GM18507 (cell line): Measurements from ENCODE around the gene XCL1.

Source experiments
- DNase-seq: peaks from one replicate; pipeline ENCODE4 v3.0.0; 2011; ENCODE audit warnings: low read depth; ENCODE audit not compliant: insufficient read length; ENCODE audit errors: extremely low spot score
- FAIRE-seq: peaks from 2 replicates; lab custom pipeline; 2011; peaks lifted over from hg19 to GRCh38; lab: Jason Lieb, UNC

The XCL1 gene

DNA sequence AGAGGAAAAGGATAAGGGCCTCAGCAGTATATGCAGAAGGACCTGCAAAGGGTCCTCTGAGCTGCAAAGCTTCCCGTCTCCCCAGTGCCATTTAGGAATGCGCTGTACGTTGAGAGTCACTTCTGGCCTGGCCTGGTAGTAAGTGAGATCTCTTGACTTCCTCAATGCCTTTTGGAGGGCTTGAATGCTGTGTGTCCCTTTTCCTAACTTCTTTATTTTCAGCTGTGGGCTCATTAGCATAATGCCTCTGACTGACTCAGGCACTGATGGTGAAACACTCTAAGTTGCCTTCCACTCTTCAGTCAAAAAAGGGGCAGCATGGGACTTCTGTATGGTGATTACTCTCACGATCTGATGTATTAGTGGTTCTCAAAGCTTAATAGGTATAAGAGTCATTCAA is 49.9 kb downstream of the XCL1 start:
- DNase-seq (no peak), FAIRE-seq (no peak)

DNA sequence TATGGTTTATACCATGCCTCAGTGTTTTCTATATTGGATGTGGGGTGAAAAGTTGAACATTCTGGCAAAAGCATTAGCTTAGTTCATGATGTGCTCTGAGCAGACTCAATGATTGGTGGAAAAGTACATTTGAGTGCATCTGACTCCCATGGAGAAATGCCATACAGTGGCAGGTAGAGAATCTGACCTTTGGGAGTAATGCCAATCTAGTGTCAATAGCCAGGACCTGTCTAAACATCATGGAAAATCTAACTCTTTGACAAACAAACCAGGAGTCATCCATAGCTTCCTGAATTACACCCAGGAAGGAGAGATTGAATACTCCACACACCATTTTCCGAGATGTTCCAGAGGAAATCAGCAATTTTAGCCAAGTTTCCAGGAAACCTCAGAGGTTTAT is 51.0 kb downstream of the XCL1 start:
- DNase-seq (no peak), FAIRE-seq (no peak)

DNA sequence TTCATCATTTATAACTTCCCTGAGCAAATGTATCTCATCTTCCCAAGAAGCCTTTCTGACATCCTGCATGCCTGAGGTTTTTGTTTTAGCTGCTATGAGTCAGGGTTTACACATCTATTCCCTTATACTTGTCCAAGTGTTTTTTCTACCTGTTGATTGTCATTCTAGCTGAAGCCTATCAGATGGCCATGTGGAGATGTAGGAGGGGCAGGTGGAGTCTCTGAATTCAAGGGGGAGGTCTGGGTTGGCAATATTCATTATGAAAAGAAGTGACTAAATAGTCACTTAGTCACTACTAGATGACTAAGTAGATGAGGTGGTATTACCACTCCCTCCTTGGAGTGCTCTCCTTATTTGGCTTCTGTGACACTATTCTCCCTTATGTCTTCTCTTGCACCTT is 52.4 kb downstream of the XCL1 start:
- no peak for DNase-seq
- no peak for FAIRE-seq

DNA sequence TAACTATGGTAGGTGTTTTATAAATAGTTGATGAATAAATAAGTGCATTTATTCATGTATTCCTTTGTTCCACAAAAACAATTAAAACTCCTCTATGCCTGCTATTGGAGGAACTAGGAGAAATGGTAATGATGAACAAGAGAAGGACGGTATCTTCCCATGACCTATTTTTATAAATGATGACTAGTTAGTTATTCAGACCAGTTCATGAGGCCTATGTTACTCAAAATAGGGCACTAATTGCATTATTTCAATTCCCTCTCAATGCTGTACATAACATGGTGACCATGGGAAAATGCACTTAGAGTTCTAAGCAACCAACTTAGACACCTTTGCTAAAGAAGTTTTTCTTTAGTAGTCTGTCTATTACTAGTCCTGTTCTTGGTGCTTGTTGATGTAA is 53.1 kb downstream of the XCL1 start:
- FAIRE-seq (no peak), DNase-seq (no peak)
